Measurements from ENCODE around the gene CITED4.
A peak's percentile ranks its signal among the peaks of the same experiment; 100 is the strongest.
"Not testable (repeated sequence)": the region's sequence is repeated elsewhere in the genome, so short reads cannot be mapped to it uniquely, and the experiment has no call there.

Gene CITED4
- 2.7 to 5.1 (median 4.3) reads per million in 4 experiments for total RNA-seq

DNA sequence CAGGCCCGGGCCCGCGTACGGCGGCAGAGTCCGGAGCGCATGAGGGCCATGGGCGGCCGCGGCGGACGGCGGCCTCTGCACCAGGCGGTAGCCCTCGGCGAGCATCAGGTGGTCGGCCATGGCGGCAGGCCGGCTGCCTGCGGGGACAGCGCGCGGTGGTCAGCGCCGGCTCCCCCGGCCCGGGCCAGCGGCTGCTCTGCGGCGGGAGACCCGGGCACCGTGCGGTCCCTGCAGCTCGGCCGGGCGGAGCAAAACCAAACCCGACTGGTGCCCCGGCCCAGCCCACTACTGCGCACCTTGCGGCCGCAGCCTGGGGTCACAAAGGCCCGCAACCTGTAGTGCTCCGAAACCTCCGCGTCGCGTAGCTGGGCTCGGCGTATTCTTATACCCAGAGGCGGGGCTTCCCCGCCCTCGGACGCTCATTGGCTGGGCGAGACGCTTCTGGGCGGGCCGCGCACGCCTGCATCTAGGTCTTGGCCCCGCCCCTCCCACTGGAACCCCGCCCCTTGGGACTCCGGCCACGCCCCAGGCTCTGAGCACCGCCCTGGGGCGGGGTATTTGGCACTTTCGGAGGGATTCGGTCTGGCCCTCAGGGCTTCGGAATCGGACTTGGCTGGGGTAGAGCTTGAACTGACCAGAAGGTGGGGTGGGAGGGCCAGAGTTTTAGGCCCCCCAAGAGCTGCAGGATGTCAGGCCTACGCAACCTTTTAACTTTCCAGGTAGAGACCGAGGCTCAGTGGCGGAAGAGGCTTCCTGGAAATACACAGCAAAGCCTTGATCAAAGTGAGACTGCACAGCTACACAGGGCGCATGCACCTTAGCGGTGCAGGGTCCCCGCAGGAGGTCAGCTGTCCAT, at the start of gene CITED4:
Gene CITED4 (minus strand): TSS at position 356 of the 856 bp plus-strand sequence. CDS start 236 bp downstream, at position 120.
- DNase-seq: peak; percentile 96

- no peak for DNase-seq
These were observed 48.9 kb upstream of the CITED4 start for GRCh38 chr1:40911105-40911504.

GRCh38 chr1:40909281-40909680, 47.1 kb upstream of the CITED4 start:
- DNase-seq: no peak

DNA sequence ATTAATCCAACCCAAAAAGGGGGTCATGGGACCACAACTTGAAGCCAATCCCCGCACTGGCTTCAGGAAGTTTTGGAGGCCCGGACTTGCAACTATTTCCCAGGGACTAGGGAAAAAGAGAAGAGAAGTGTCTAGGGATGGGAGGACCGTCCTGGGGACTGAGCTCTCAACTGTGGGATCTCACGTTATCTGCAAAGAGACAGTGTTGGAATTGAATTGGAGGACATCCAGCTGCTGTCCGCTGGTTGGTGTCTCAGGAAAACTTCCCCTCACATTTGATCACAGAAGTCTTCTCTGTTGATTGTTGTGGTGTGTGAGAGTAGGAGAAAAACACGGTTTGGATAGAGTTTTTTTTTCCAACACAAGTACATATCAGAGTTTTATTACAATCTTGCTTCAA, 46.2 kb upstream of the CITED4 start:
- no peak for DNase-seq

DNA sequence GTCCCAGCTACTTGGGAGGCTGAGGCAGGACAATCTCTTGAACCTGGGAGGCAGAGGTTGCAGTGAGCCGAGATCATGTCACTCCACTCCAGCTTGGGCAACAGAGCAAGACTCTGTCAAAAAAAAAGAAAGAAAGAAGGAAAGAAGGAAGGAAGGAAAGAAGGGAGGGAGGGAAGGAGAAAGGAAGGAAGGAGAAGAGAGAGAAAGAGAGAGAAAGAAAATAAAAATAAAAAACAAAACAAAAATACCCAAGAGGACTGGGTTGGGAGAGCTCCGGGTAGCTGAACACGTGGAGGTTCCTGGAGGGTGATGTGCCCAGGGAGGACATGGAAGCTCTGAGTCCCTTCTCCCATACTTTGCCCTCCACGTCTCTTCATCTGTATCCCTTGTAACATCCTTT, 45.7 kb upstream of the CITED4 start:
- DNase-seq: no peak

DNA sequence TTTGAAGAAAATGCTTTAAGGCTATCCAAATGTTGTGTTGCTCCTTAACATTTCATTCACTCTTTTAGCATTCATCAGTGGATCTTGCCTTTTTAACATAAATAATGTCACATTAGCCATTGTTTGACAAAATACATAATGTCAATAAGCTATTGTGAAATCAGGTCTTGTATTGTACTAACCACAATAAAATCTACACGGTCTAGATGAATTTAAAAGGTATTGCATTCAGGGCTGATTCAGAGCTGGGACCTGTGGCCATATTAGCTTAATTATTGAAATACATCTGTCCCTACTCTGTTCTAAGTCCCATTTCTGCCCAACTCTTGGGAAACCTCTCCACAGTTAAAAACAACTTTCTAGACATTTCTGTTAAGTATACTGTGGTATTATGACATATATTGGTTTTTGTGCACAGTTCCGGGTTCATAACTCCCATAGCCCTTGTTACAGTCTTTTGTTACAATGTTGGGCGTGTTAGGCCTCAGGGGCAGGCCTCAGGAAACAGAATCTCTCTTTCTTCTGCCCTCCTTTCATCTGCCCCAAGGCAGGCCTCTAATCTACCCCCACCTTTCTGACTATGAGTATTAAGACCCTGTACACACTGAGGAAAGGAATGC, 44.7 kb upstream of the CITED4 start:
- no peak for DNase-seq

DNA sequence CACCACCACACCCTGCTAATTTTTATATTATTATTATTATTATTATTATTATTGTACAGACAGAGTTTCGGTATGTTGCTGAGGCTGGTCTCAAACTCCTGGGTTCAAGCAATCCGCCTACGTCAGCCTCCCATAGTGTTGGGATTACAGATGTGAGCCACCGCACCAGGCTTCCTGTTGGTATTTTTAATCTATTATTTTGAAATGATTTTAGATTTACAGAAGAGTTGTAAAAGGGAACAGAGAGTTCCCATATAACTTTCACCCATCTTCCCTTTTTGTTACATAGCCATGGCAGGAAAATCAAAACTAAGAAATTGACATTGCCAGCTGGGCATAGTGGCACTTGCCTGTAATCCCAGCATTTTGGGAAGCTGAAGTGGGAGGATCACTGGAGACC, 42.9 kb upstream of the CITED4 start:
- DNase-seq: no peak

DNA sequence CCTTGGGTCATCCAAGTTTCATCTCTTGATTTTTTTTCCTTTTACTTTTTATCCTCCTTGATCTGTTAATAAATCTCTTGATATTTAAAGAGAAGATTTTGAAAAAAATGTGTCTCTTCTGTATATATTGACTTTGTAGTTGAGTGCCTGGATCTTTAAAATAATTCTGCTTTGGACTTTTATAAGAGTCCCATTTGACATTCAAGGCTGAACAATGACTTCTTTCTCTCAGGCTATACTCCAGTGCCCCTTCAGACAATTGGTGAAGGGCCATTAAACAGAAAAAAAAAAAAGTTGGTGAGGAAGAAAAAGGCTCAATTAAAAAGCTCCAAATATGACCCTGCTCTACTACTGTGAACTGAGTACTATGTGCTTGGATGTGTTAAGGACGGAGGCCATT, 40.9 kb upstream of the CITED4 start:
- no peak for DNase-seq

GRCh38 chr1:40901886-40902852, 40.0 kb upstream of the CITED4 start:
- no peak for DNase-seq

DNA sequence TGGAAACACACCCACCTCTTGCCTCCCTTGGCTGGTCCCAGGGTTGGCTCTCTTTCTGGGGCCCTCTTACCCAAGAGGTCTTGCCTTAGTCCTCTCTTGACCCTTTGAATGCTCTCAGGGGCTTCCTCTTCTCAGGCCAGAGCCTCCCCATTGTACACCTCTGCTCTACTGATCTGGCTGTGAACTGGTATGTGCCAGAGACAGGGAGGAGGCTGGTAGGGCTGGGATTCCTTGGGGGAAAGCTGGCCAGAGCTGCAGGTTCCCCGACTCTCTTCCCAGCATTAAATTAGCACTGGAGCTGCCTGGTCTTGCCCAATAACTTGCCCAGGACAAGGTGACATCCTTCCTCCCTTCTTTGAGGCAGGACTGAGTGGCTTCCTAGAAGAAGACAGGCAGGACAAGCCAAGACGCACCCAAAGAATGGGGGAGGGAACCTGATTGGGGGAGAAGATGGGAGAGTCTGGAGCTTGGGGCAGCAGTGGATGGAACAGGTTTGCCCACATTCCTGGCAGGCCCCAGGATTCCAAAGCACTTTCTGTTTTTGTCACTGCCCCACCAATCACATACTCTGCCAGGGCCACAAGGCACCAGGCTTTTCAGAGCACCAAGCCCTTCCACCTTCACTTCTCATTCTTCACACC, 37.2 kb upstream of the CITED4 start:
- no peak for DNase-seq

GRCh38 chr1:40898431-40898901, 36.3 kb upstream of the CITED4 start:
- no peak for DNase-seq

GRCh38 chr1:40897513-40897912, 35.4 kb upstream of the CITED4 start:
- DNase-seq: no peak

GRCh38 chr1:40896482-40896881, 34.3 kb upstream of the CITED4 start:
- no peak for DNase-seq

DNA sequence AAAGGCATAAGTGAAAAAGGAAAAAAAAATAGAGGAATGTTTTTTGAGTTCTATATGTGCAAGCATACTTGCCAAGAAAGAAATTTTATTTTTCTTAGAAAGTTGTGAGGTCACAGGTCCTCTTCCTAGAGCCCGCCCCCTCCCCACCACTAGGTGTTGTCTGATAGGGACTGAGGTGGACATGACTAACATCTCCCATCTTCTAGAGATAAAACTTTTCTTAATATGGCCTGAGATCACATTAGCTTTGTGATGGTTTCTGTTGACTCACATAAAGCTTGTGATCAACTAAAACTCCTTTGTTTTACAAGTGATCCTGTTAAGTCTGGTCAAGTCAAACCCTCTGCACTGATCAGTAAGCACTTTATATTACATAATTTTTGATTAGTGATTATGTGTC, 33.4 kb upstream of the CITED4 start:
- DNase-seq: no peak

- DNase-seq: not testable (repeated sequence)
These were observed 32.7 kb upstream of the CITED4 start for GRCh38 chr1:40894858-40895257.

DNA sequence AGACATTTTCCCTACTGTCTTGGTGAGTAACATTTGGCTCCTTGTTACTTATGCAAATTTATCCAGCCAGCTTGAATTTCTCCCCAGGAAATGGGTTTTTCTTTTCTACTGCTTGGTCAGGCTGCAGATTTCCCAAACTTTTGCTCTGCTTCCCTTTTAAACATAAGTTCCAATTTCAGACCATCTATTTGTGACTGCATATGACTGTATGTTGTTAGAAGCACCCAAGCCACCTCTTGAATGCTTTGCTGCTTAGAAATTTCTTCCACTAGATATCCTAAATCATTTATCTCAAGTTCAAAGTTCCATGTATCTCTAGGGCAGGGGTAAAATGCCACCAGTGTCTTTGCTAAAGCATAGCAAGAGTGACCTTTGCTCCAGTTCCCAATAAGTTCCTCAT, 32.3 kb upstream of the CITED4 start:
- no peak for DNase-seq

DNA sequence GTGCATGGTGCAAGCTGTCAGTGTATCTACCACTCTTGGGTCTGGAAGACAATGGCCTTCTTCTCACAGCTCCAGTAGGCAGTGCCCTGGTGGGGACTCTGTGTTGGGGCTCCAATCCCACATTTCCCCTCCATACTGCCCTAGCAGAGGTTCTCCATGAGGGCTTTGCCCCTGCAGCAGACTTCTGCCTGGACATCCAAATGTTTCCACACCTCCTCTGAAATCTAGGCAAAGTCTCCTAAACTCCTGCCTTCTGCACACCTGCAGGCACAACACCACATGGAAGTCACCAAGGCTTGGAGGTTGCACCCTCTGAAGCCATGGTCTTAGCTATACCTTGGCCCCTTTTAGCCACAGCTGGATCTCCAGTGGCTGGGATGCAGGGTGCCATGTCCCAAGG, 31.8 kb upstream of the CITED4 start:
- no peak for DNase-seq

DNA sequence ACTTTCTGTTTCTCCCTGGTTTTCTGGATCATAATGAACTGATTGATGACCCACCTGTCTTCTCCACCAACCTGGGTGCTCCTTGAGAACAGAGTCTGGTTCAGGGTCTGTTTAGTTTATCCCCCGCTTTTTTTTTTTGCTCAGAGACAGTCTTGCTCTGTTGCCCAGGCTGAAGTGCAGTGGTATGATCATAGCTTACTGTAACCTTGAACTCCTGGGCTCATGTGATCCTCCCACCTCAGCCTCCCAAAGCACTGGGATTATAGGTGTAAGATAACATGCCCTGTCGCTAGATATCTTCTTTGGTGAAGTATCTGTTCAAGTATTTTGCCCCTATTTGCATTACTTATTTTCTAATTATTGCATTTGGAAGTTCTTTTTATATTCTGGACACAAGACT, 30.2 kb upstream of the CITED4 start:
- no peak for DNase-seq

DNA sequence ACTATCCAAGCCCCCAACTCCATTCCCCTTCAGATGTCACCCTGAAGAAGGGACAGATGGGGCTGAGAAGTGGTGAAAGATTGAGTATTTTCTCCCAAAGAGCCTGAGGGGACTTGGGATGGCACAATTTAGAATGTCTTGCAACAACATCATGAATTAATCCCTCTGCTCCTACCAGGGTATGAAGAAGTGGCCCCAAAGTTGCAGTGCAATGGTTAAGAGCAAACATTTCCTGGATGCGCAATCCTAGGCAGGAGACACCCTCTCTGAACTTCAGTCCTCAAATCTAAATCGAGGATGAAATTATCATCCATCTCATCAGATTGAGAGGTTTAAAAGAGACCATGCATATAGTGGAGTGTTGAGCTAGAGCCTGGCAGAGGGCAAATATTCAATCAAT, 28.6 kb upstream of the CITED4 start:
- no peak for DNase-seq

GRCh38 chr1:40887652-40888051, 25.5 kb upstream of the CITED4 start:
- DNase-seq: no peak

DNA sequence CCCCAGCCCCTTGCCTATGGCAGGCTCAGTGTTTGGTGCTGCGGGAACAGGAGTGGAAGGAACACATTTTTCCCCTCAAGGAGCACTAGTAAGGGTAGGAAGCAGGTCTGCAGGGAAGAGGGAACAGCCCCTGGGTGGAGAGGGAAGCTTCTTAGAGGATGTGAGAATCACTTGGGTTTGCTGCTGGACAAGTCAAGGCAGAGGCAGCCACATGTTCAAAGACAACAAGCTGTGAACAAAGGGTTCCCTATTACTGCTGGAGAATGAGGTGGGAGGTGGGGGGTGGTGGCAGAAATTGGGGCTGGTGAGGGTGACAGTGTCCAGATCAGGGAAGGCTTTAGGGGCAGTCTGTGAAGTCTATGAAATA, 24.8 kb upstream of the CITED4 start:
- DNase-seq: no peak

DNA sequence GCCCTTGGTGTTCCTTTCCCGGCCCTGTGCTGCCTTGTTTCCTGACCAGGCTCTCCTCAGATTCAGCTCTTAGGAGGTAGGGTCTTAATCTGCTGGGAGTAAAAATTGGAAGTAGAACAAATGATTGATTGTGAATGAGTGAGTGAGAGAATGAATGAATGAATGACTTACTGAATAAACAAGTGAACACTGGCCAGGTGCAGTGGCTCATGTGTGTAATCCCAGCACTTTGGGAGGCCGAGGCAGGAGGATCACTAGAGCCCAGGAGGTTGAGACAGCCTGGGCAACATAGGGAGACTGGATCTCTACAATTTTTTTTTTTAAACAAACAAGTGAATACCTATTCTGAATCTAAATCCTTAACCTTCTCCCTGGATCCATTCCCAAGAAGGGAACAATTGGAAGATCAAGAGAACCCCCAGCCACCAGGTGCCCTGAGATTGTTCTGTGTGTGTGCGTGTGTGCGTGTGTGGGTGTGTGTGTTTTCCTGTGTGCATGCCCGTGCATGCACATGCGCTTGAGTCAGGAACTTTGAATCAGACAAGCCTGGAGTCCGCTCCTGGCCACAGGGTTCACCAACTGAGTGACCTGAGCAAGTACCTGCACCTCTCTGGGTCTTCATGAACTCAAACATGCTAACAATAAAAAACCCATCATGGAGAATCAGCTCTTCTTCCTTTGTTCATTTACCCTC, 24.3 kb upstream of the CITED4 start:
- DNase-seq: no peak
